Measurements from ENCODE around the gene DMD.

DMD gene

GRCh38 chrX:31371956-31372355 lies 1839.4 kb downstream of the DMD start:
- no peak overlapping the region for H3K4me3 ChIP-seq (ENCODE audit: low read depth, low read length)
- no peak for DNase-seq (ENCODE audit: low read depth)
- no peak for TF ChIP-seq CTCF (IDR thresholded peaks at IDR 0.05; ENCODE audit: low read depth, low read length, missing control alignments)

- no peak for DNase-seq (ENCODE audit: low read depth)
Measured at GRCh38 chrX:31367816-31368215, 1843.5 kb downstream of the DMD start.

GRCh38 chrX:31366041-31366440 lies 1845.3 kb downstream of the DMD start:
- DNase-seq (ENCODE audit: low read depth) = no peak
- TF ChIP-seq CTCF (IDR thresholded peaks at IDR 0.05; ENCODE audit: low read depth, low read length, missing control alignments) = no peak
- no peak overlapping the region for H3K4me3 ChIP-seq (ENCODE audit: low read depth, low read length)

More at GRCh38 chrX:31367816-31368215, 1843.5 kb downstream of the DMD start:
- H3K4me3 ChIP-seq (ENCODE audit: low read depth, low read length) = no peak overlapping the region
- TF ChIP-seq CTCF (IDR thresholded peaks at IDR 0.05; ENCODE audit: low read depth, low read length, missing control alignments) = no peak

GRCh38 chrX:31356275-31357212 lies 1854.8 kb downstream of the DMD start:
- no peak for DNase-seq (ENCODE audit: low read depth)
- TF ChIP-seq CTCF (IDR thresholded peaks at IDR 0.05; ENCODE audit: low read depth, low read length, missing control alignments) = no peak
- no peak overlapping the region for H3K4me3 ChIP-seq (ENCODE audit: low read depth, low read length)

- TF ChIP-seq CTCF (IDR thresholded peaks at IDR 0.05; ENCODE audit: low read depth, low read length, missing control alignments) = no peak
Measured at GRCh38 chrX:31355206-31355955, 1856.0 kb downstream of the DMD start.

GRCh38 chrX:31353095-31353494 lies 1858.3 kb downstream of the DMD start:
- no peak for TF ChIP-seq CTCF (IDR thresholded peaks at IDR 0.05; ENCODE audit: low read depth, low read length, missing control alignments)
- DNase-seq (ENCODE audit: low read depth) = no peak
- no peak overlapping the region for H3K4me3 ChIP-seq (ENCODE audit: low read depth, low read length)

More at GRCh38 chrX:31355206-31355955, 1856.0 kb downstream of the DMD start:
- H3K4me3 ChIP-seq (ENCODE audit: low read depth, low read length) = no peak overlapping the region
- DNase-seq (ENCODE audit: low read depth) = no peak

Data from GM12864 (cell line).